GM21619 (cell line): ENCODE data around the gene SMAD3.

ENCODE experiments used
- ATAC-seq: cut with Tn5 transposase; IDR thresholded peaks from one replicate; pipeline ENCODE4 v1.9.1; 2021; ENCODE audit not compliant: unreplicated experiment

Gene SMAD3

GRCh38 chr15:67194171-67195114 is 129.0 kb downstream of the SMAD3 start:
- no peak for ATAC-seq

GRCh38 chr15:67195305-67195704 is 129.9 kb downstream of the SMAD3 start:
- no peak for ATAC-seq

GRCh38 chr15:67196222-67196621 is 130.8 kb downstream of the SMAD3 start:
- ATAC-seq: no peak

GRCh38 chr15:67196672-67197363 is 131.4 kb downstream of the SMAD3 start:
- ATAC-seq: no peak

GRCh38 chr15:67197364-67197695 is 131.9 kb downstream of the SMAD3 start:
- no peak for ATAC-seq

GRCh38 chr15:67198157-67198754 is 132.9 kb downstream of the SMAD3 start:
- no peak for ATAC-seq

- ATAC-seq: no peak
Measured at GRCh38 chr15:67199391-67199790, 134.0 kb downstream of the SMAD3 start.

GRCh38 chr15:67199881-67200763 is 134.7 kb downstream of the SMAD3 start:
- ATAC-seq: no peak

GRCh38 chr15:67201136-67201535 is 135.7 kb downstream of the SMAD3 start:
- ATAC-seq: no peak

GRCh38 chr15:67202091-67202490 is 136.7 kb downstream of the SMAD3 start:
- no peak for ATAC-seq

GRCh38 chr15:67202991-67203390 is 137.6 kb downstream of the SMAD3 start:
- ATAC-seq: no peak

GRCh38 chr15:67207555-67208207 is 142.3 kb downstream of the SMAD3 start:
- ATAC-seq: no peak

GRCh38 chr15:67208396-67208795 is 143.0 kb downstream of the SMAD3 start:
- ATAC-seq: no peak

GRCh38 chr15:67210555-67211168 is 145.3 kb downstream of the SMAD3 start:
- ATAC-seq: no peak

GRCh38 chr15:67212684-67213367 is 147.4 kb downstream of the SMAD3 start:
- ATAC-seq: no peak

GRCh38 chr15:67215102-67215501 is 149.7 kb downstream of the SMAD3 start:
- ATAC-seq: no peak

GRCh38 chr15:67216859-67217258 is 151.5 kb downstream of the SMAD3 start:
- ATAC-seq: no peak

- no peak for ATAC-seq
Measured at GRCh38 chr15:67218428-67218827, 153.0 kb downstream of the SMAD3 start.

GRCh38 chr15:67219288-67219687 is 153.9 kb downstream of the SMAD3 start:
- no peak for ATAC-seq
